Liver (tissue), 9 donors: Measurements from ENCODE around the gene SH3BP2. TPM values are rescaled to one million over a fixed set of nuclear protein-coding genes. Genes with fewer than 3 reads are reported as not detected.

Experiments used
- DNase-seq: peaks from one replicate; pipeline ENCODE4 v3.0.0-alpha.2; 2017; ENCODE audit warnings: low spot score
- H3K27ac ChIP-seq, 2 donors: one replicate each; pipeline ENCODE4 v1.7.0; 2013; ENCODE audit warnings: inconsistent platforms in 2 of 2, low read length in 2 of 2, control low read depth in 1 of 2, low read depth in 1 of 2, mild to moderate bottlenecking in 1 of 2
- H3K27me3 ChIP-seq, 4 donors: one replicate each; pipeline versions ENCODE4 v1.6.1 to v1.7.0; 2013; ENCODE audit warnings: low read length in 3 of 4, inconsistent platforms in 1 of 4, mild to moderate bottlenecking in 1 of 4, moderate library complexity in 1 of 4; ENCODE audit not compliant: control insufficient read depth in 4 of 4, insufficient read depth in 4 of 4
- H3K36me3 ChIP-seq, 4 donors: one replicate each; pipeline versions ENCODE4 v1.6.1 to v1.7.0; 2013; ENCODE audit warnings: low read length in 3 of 4, mild to moderate bottlenecking in 3 of 4, low read depth in 1 of 4, moderate library complexity in 1 of 4; ENCODE audit not compliant: control insufficient read depth in 4 of 4, insufficient read depth in 3 of 4
- H3K4me1 ChIP-seq, 4 donors: one replicate each; pipeline versions ENCODE4 v1.6.1 to v1.7.0; 2013; ENCODE audit warnings: low read length in 3 of 4, mild to moderate bottlenecking in 3 of 4, moderate library complexity in 1 of 4; ENCODE audit not compliant: control insufficient read depth in 4 of 4, insufficient read depth in 4 of 4
- H3K4me3 ChIP-seq, 3 donors: one replicate each; pipeline versions ENCODE4 v1.6.1 to v1.7.0; 2013; ENCODE audit warnings: low read length in 3 of 3, control low read depth in 1 of 3, low read depth in 1 of 3, mild to moderate bottlenecking in 1 of 3
- H3K9ac ChIP-seq, 2 donors: one replicate each; pipeline ENCODE4 v1.7.0; 2013; ENCODE audit warnings: low read length in 2 of 2, mild to moderate bottlenecking in 2 of 2, moderate library complexity in 2 of 2, control low read depth in 1 of 2, low read depth in 1 of 2
- H3K9me3 ChIP-seq, 4 donors: one replicate each; pipeline versions ENCODE4 v1.6.1 to v1.7.0; 2013; ENCODE audit warnings: low read length in 3 of 4; ENCODE audit not compliant: control insufficient read depth in 4 of 4
- ATF3 ChIP-seq: IDR thresholded peaks from 2 replicates; pipeline ENCODE4 v1.6.1; 2016; ENCODE audit warnings: antibody characterized with exemption
- CTCF ChIP-seq: fragments of 150-350 bp; IDR thresholded peaks from 2 replicates; pipeline ENCODE4 v1.5.1; 2017; ENCODE audit warnings: improper control_type of control experiment, low read depth, low read length; ENCODE audit not compliant: missing input control
- EGR1 ChIP-seq, 2 donors: IDR thresholded peaks; 2 replicates each; pipeline ENCODE4 v1.6.1; 2016 to 2018; ENCODE audit warnings: antibody characterized with exemption in 2 of 2, low read depth in 2 of 2
- FOXA1 ChIP-seq: IDR thresholded peaks from 2 replicates; pipeline ENCODE4 v1.6.1; 2016; ENCODE audit warnings: antibody characterized with exemption
- FOXA2 ChIP-seq: IDR thresholded peaks from 2 replicates; pipeline ENCODE4 v1.6.1; 2016; ENCODE audit warnings: antibody characterized with exemption
- GABPA ChIP-seq, 2 donors: IDR thresholded peaks in 1 of 2; conservative IDR thresholded peaks in 1 of 2; 2 replicates each; pipeline ENCODE4 v1.6.1; 2016; ENCODE audit warnings: antibody characterized with exemption in 2 of 2, mild to moderate bottlenecking in 1 of 2, moderate library complexity in 1 of 2
- HNF4A ChIP-seq, 2 donors: conservative IDR thresholded peaks; 2 replicates each; pipeline ENCODE4 v1.6.1; 2016; ENCODE audit warnings: antibody characterized with exemption in 2 of 2, mild to moderate bottlenecking in 2 of 2
- JUND ChIP-seq, 2 donors: IDR thresholded peaks; 2 replicates each; pipeline ENCODE4 v1.6.1; 2016; ENCODE audit warnings: antibody characterized with exemption in 2 of 2
- MAX ChIP-seq: IDR thresholded peaks from 2 replicates; pipeline ENCODE4 v1.6.1; 2016; ENCODE audit warnings: antibody characterized with exemption
- NR2F2 ChIP-seq: IDR thresholded peaks from 2 replicates; pipeline ENCODE4 v1.6.1; 2016; ENCODE audit warnings: antibody characterized with exemption
- RAD21 ChIP-seq, 2 donors: IDR thresholded peaks; 2 replicates each; pipeline ENCODE4 v1.6.1; 2016; ENCODE audit warnings: antibody characterized with exemption in 2 of 2, mild to moderate bottlenecking in 2 of 2
- REST ChIP-seq: IDR thresholded peaks from 2 replicates; pipeline ENCODE4 v1.6.1; 2016; ENCODE audit warnings: antibody characterized with exemption, mild to moderate bottlenecking
- RXRA ChIP-seq, 2 donors: IDR thresholded peaks; 2 replicates each; pipeline ENCODE4 v1.6.1; 2017 to 2018; ENCODE audit warnings: antibody characterized with exemption in 2 of 2, mild to moderate bottlenecking in 1 of 2
- SP1 ChIP-seq: IDR thresholded peaks from 2 replicates; pipeline ENCODE4 v1.6.1; 2018; ENCODE audit warnings: antibody characterized with exemption, mild to moderate bottlenecking
- TAF1 ChIP-seq: conservative IDR thresholded peaks from 2 replicates; pipeline ENCODE4 v1.6.1; 2016; ENCODE audit warnings: antibody characterized with exemption, mild to moderate bottlenecking
- YY1 ChIP-seq: IDR thresholded peaks from 2 replicates; pipeline ENCODE4 v1.6.1; 2016; ENCODE audit warnings: antibody characterized with exemption, mild to moderate bottlenecking
- ZBTB33 ChIP-seq: IDR thresholded peaks from 2 replicates; pipeline ENCODE4 v1.6.1; 2016; ENCODE audit warnings: antibody characterized with exemption
- WGBS: extraction: QIAGEN DNeasy Blood & Tissue Kit; methylation state at CpG from one replicate; pipeline ENCODE4 v1.1.7; 2013; 5-methylcytosine and 5-hydroxymethylcytosine counted together
- polyA plus RNA-seq, 2 donors: library from polyadenylated mRNA; stranded (reverse) in 1 of 2; unstranded in 1 of 2; fragments of 200-250 nt in 1 of 2; fragments of >200 nt in 1 of 2; fragmentation: Nextera tagmentation in 1 of 2; extraction: Ambion mirVana in 1 of 2; gene quantifications; one replicate each; pipeline versions ENCODE4 v1.2.1 to v1.2.3, GENCODE V29; 2013 to 2015
- total RNA-seq, 2 donors: library from RNA; depleted of rRNA; stranded (reverse); fragments of >200 nt; gene quantifications; one replicate each; pipeline ENCODE4 v1.2.3, GENCODE V29; 2014
- donor health status: healthy.
- donor health status: healthy.
- donor health status: healthy.
- donor health status: healthy.
- donor health status: healthy.

SH3BP2 gene
- total and polyA plus RNA-seq, 4 donors: 17.9 to 80.2 (median 38.5) TPM

GRCh38 chr4:2789793-2790582 is 2.9 kb upstream of the SH3BP2 start:
- H3K27ac ChIP-seq: peak overlapping the region; percentile 84 to 90
- H3K4me1 ChIP-seq: peaks cover 36 to 59% (median 45%) of the 10 kb centered on the region in 4 donors
- no peak for TF ChIP-seq RAD21 (IDR thresholded peaks at IDR 0.05)
- no peak for TF ChIP-seq HNF4A (conservative IDR thresholded peaks at IDR 0.05)
- no peak for TF ChIP-seq TAF1
- no peak for TF ChIP-seq RXRA (IDR thresholded peaks at IDR 0.05)
- no peak for TF ChIP-seq ATF3
- no peak for TF ChIP-seq NR2F2
- no peak for TF ChIP-seq ZBTB33
- no peak for TF ChIP-seq JUND (IDR thresholded peaks at IDR 0.05)
- TF ChIP-seq MAX: no peak
- TF ChIP-seq FOXA1: no peak
- TF ChIP-seq CTCF: no peak
- no peak for TF ChIP-seq YY1
- TF ChIP-seq GABPA (IDR thresholded peaks at IDR 0.05 in 1 of 2, conservative IDR thresholded peaks at IDR 0.05 in 1 of 2): no peak
- no peak for TF ChIP-seq SP1
- TF ChIP-seq EGR1 (IDR thresholded peaks at IDR 0.05; ENCODE audit: low read depth in 2 of 2): no peak
- no peak for TF ChIP-seq FOXA2
- no peak for TF ChIP-seq REST
- H3K27me3 ChIP-seq: no peaks in the 10 kb centered on the region
- H3K9ac ChIP-seq: no peak overlapping the region
- H3K4me3 ChIP-seq: no peak overlapping the region
- no peaks in the 10 kb centered on the region for H3K36me3 ChIP-seq
- WGBS: 93% methylated on average over 24 of the region's 24 CpGs
- H3K9me3 ChIP-seq: no peaks in the 10 kb centered on the region
- no peak for DNase-seq
